Kidney (tissue), 14 donors: ENCODE results near the gene ARHGAP8. TPM values are rescaled to one million over a fixed set of nuclear protein-coding genes. Genes with fewer than 3 reads are reported as not detected.

Experiments used
- DNase-seq, 5 donors: peaks; one replicate each; pipeline ENCODE4 v3.0.0-alpha.2; 2013 to 2020
- FAIRE-seq: peaks from 2 replicates; lab custom pipeline; 2012; peaks lifted over from hg19 to GRCh38; lab: Jason Lieb, UNC
- H3K27ac ChIP-seq, 2 donors: one replicate each; pipeline ENCODE4 v1.7.0; 2013; ENCODE audit warnings: low read depth in 2 of 2, low read length in 2 of 2, inconsistent platforms in 1 of 2
- H3K27me3 ChIP-seq: one replicate; pipeline ENCODE4 v1.7.1; 2013; ENCODE audit warnings: low read length, inconsistent platforms; ENCODE audit not compliant: control insufficient read depth, insufficient read depth
- H3K36me3 ChIP-seq, 3 donors: one replicate each; pipeline versions ENCODE4 v1.7.0 to v1.7.1; 2013; ENCODE audit warnings: low read length in 3 of 3, control low read depth in 1 of 3, inconsistent platforms in 1 of 3; ENCODE audit not compliant: insufficient read depth in 3 of 3, control insufficient read depth in 2 of 3
- H3K4me1 ChIP-seq, 3 donors: one replicate each; pipeline versions ENCODE4 v1.7.0 to v1.7.1; 2013; ENCODE audit warnings: low read length in 3 of 3, inconsistent platforms in 1 of 3, low read depth in 1 of 3; ENCODE audit not compliant: control insufficient read depth in 2 of 3, insufficient read depth in 2 of 3
- H3K4me3 ChIP-seq, 3 donors: one replicate each; pipeline versions ENCODE4 v1.7.0 to v1.8.1; 2013; ENCODE audit warnings: low read length in 3 of 3, control low read depth in 1 of 3, inconsistent platforms in 1 of 3
- H3K9ac ChIP-seq, 3 donors: one replicate each; pipeline versions ENCODE4 v1.7.0 to v1.7.1; 2013; ENCODE audit warnings: low read length in 3 of 3, control low read depth in 1 of 3, inconsistent platforms in 1 of 3
- H3K9me3 ChIP-seq, 3 donors: one replicate each; pipeline versions ENCODE4 v1.7.0 to v1.7.1; 2013; ENCODE audit warnings: low read length in 3 of 3, control low read depth in 1 of 3, inconsistent platforms in 1 of 3; ENCODE audit not compliant: control insufficient read depth in 2 of 3, insufficient read depth in 1 of 3
- intact Hi-C: fragments of 100-400 bp; cut with DNase I; formaldehyde crosslinking; loops from one replicate; pipeline ENCODE4 v1.11.1; 2022
- polyA plus RNA-seq: library from polyadenylated mRNA; stranded (reverse); fragments of 350-450 nt; fragmentation: Illumina TruSeq; extraction: RNeasy Lipid Tissue Mini Kit (QIAGEN cat#74804); gene quantifications from one replicate; pipeline ENCODE4 v1.2.3, GENCODE V29; 2014; ENCODE audit warnings: low read depth, low replicate concordance; ENCODE audit not compliant: insufficient read depth
- total RNA-seq: library from RNA; stranded (reverse); fragmentation: NEBNext Ultra II Directional; extraction: Animal tissue kit (Norgen Biotek cat#: 25700); gene quantifications from one replicate; pipeline ENCODE4 v1.2.1, GENCODE V29; 2021
- TF ChIP-seq, protein P1 (sequence below): IDR thresholded peaks from 3 replicates; pipeline ENCODE4 v1.5.1; 2012; ENCODE audit warnings: mild to moderate bottlenecking, moderate library complexity, borderline replicate concordance; ENCODE audit not compliant: insufficient read depth; ENCODE audit errors: extremely low read depth
- donor health status: control.
- donor health status: control.
- donor health status: control.
- donor health status: control.
- donor health status: control.
- donor health status: DM: yes; HTN: yes; CAD: no.
- donor health status: Normal renal cell carcinoma (clear cell type).

The ARHGAP8 gene
- total and polyA plus RNA-seq, 2 donors from 2014 or later = 30.2 to 35.7 TPM

DNA sequence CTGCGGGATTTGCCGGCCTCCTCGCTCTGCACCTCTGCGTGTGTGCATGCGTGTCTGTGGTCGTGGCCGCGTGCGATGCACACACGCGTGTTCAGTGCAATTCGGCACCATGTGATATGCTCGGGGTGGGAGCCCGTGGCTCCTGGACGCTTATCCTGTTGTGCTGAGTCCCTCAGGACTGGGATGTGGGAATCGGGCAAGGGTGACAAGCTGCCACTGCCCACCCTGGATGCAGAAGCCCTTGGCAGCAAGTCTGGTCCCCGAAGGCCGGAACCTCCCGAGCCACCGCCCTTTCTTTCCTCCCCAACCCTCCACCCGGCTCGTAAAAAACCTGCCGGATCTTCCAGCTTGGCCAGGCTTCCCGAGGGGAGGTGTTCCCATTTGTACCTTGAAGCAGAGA, 129.2 kb downstream of the ARHGAP8 start:
- Histone ChIP-seq H3K4me3 (no peak overlapping the region), H3K4me1 (no peaks in the 10 kb centered on the region), H3K9ac (no peak overlapping the region), H3K36me3 (peaks cover 0 to 7% (median 0%) of the 10 kb centered on the region in 3 donors), H3K9me3 (peaks cover 0 to 6% (median 4%) of the 10 kb centered on the region in 3 donors), H3K27me3 (no peaks in the 10 kb centered on the region), H3K27ac (no peak overlapping the region)
- FAIRE-seq (no peak), DNase-seq (peak in 2 of 5 donors; percentile 6 to 26)
- TF ChIP-seq, protein P1, sequence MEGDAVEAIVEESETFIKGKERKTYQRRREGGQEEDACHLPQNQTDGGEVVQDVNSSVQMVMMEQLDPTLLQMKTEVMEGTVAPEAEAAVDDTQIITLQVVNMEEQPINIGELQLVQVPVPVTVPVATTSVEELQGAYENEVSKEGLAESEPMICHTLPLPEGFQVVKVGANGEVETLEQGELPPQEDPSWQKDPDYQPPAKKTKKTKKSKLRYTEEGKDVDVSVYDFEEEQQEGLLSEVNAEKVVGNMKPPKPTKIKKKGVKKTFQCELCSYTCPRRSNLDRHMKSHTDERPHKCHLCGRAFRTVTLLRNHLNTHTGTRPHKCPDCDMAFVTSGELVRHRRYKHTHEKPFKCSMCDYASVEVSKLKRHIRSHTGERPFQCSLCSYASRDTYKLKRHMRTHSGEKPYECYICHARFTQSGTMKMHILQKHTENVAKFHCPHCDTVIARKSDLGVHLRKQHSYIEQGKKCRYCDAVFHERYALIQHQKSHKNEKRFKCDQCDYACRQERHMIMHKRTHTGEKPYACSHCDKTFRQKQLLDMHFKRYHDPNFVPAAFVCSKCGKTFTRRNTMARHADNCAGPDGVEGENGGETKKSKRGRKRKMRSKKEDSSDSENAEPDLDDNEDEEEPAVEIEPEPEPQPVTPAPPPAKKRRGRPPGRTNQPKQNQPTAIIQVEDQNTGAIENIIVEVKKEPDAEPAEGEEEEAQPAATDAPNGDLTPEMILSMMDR = no peak
- intact Hi-C loops = no loop called here

DNA sequence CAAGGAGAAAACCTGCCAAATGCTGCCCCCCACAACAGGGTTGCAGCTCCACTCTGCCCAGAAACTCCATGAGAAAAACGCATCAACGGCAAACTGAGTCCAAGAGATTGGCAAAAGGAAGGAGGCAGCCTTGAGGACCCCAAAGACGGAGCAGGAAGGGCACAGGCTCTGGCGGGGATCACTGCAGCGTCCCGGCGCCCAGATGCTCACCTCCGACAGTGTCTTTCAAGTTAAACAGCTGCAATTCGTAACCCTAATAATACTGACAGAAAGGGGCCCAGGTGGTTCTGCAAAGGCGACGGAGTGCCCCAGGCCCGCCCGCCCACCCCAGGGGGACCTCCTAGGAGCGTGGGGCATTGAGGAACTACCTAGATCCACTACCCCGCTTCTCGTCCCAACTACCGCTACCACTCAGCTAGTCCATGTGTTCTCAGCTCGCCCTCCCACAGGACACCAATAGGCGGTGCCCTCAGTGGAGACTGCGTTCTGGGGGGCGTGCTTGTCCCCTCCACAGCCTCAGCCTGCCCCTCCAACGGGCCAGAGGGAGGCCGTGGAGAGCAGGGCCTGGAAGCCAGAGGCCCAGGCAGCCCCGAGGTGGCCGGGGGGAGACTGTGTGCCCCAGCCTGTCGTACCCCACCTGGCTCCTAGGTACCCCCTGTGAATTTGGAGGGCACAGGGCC, 130.0 kb downstream of the ARHGAP8 start:
- TF ChIP-seq, protein P1 = no peak
- Histone ChIP-seq H3K27ac (no peak overlapping the region), H3K9me3 (peaks cover 0 to 6% (median 4%) of the 10 kb centered on the region in 3 donors), H3K4me3 (no peak overlapping the region), H3K9ac (no peak overlapping the region), H3K27me3 (no peaks in the 10 kb centered on the region), H3K4me1 (no peaks in the 10 kb centered on the region), H3K36me3 (peaks cover 0 to 7% (median 0%) of the 10 kb centered on the region in 3 donors)
- FAIRE-seq (no peak), DNase-seq (peak in 2 of 5 donors; percentile 6 to 39)
- intact Hi-C loops = no loop called here

DNA sequence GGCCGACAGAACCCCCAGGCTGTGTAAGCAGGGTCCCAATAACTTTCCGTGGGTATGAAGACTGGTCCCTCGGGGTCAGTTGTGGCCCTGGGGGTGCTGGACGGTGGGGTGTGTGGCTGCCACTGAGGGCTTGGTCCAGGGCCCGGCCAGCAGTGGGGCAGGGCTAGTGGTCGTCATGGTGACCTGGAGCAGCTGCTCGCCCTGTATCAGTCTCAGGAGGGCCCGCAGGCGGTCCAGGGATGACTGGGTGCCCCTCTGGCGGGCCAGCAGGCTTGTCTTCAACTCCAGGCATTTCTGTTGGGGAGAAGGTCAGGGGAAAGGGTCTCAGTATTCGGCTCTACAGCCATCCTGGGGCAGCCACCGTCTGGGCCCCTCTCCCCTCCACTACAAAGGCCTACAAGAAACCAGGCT, 130.6 kb downstream of the ARHGAP8 start:
- no peak overlapping the region for H3K27ac ChIP-seq
- no peaks in the 10 kb centered on the region for H3K27me3 ChIP-seq
- DNase-seq = peak in 2 of 5 donors; percentile 4 to 67
- intact Hi-C loops = no loop called here
- no peaks in the 10 kb centered on the region for H3K4me1 ChIP-seq
- TF ChIP-seq, protein P1 = no peak
- H3K36me3 ChIP-seq = peaks cover 0 to 7% (median 0%) of the 10 kb centered on the region in 3 donors
- FAIRE-seq = no peak
- no peak overlapping the region for H3K4me3 ChIP-seq
- H3K9me3 ChIP-seq = peaks cover 0 to 6% (median under 1%) of the 10 kb centered on the region in 3 donors
- no peak overlapping the region for H3K9ac ChIP-seq
